GM12891 (cell line): ENCODE measurements around the gene BRD9.

Source experiments
- PAX5 ChIP-seq: IDR thresholded peaks from 2 replicates; pipeline ENCODE4 v1.6.1; 2011; ENCODE audit warnings: low read length, moderate library complexity, mild to moderate bottlenecking; ENCODE audit not compliant: insufficient read depth, severe bottlenecking
- POLR2A ChIP-seq: IDR thresholded peaks from 2 replicates; pipeline ENCODE4 v1.6.1; 2011; ENCODE audit warnings: low read depth, low read length, control low read depth
- POLR2AphosphoS5 ChIP-seq: IDR thresholded peaks from 2 replicates; pipeline ENCODE4 v1.6.1; 2011; ENCODE audit warnings: low read depth, low read length, control low read depth

DNA sequence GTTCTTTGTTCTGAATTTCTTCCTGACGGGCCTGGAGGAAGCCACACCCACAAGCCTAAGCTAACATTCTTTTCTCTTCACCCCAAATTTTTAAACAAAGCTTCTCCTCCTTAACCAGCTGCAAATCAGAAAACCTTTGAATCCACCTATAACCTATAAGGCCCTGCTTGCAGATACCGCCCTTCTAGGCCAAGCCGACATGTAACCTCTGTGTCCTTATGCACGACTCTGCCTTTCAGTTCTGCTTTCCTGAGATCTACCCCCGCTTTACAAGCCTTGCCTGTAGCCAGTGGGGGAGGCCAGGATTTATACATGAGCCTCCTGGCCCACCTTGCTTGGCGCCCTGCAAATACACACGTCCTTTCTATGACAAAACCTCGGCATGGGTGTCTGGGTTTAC, 19.3 kb downstream of the BRD9 start:
- TF ChIP-seq POLR2AphosphoS5 (no peak), POLR2A (no peak), PAX5 (no peak)
